ENCODE data around the gene GBA2.

DNA sequence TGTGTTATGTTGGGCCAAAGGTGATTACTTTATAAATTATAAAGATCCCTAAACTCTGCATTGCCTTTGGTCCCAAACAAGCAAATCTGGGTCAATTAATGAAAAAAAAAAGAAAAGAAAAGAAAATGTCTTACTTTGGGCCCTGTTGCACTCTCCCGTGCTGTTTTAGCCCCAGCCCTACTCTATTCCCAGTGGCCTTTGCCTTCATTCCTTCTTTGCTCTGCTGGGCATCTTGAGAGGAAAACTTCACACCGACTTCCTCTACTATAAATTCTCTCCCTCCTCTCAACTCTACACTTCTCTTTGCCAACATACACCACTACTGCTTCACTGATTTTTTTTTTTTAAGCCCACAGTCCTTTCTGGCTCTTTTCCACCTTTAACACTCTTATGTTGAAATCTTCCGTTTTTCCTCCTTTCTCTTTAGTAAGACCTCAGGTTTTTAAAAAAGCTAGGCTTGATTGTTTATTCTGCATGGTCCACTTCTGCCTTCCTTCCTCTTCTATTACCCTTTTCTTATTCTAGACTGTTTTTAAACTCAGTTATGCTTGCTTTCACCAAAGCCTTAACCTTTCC, 9.5 kb upstream of the GBA2 start:
- TF ChIP-seq, protein P1, sequence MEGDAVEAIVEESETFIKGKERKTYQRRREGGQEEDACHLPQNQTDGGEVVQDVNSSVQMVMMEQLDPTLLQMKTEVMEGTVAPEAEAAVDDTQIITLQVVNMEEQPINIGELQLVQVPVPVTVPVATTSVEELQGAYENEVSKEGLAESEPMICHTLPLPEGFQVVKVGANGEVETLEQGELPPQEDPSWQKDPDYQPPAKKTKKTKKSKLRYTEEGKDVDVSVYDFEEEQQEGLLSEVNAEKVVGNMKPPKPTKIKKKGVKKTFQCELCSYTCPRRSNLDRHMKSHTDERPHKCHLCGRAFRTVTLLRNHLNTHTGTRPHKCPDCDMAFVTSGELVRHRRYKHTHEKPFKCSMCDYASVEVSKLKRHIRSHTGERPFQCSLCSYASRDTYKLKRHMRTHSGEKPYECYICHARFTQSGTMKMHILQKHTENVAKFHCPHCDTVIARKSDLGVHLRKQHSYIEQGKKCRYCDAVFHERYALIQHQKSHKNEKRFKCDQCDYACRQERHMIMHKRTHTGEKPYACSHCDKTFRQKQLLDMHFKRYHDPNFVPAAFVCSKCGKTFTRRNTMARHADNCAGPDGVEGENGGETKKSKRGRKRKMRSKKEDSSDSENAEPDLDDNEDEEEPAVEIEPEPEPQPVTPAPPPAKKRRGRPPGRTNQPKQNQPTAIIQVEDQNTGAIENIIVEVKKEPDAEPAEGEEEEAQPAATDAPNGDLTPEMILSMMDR (IDR thresholded peaks at IDR 0.05), result no peak
- TF ChIP-seq POLR2A (IDR thresholded peaks at IDR 0.05), result no peak
